Measurements from ENCODE around the gene SREK1IP1.

DNA sequence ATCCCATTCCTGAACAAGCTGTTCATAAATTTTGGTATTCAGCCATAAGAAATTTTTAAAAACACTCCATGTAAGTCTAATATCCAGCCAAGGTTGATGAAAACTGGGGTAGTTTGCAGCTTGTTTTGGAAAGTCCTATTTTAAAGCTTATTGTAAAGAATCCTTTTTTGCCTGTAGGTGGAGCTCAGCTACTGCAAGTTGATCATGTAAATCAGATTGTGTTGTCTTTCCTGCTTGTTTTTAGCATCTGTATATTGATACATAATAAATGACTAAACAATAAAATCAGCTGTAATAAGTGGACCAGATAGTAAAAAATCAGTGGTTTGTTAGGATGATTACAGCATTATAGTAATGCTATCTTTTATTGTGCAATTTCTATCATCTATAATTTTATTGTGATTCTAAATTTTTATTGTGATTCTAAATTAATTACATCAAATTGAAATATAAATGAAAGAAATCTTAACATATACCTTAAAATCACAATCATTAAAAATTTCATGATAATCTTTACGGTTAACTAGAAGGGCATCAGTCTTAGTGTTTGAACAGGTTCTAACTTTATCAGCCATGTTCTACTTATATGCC, 42.7 kb upstream of the SREK1IP1 start:
- TF ChIP-seq, protein P1, sequence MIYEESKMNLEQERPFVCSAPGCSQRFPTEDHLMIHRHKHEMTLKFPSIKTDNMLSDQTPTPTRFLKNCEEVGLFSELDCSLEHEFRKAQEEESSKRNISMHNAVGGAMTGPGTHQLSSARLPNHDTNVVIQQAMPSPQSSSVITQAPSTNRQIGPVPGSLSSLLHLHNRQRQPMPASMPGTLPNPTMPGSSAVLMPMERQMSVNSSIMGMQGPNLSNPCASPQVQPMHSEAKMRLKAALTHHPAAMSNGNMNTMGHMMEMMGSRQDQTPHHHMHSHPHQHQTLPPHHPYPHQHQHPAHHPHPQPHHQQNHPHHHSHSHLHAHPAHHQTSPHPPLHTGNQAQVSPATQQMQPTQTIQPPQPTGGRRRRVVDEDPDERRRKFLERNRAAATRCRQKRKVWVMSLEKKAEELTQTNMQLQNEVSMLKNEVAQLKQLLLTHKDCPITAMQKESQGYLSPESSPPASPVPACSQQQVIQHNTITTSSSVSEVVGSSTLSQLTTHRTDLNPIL (CRISPR knock-in tag; IDR thresholded peaks at IDR 0.05; ENCODE audit: low read depth): no peak
- no peak for TF ChIP-seq CSDC2 (CRISPR knock-in tag; IDR thresholded peaks at IDR 0.05)
- no peak for TF ChIP-seq ZNF70 (CRISPR knock-in tag; IDR thresholded peaks at IDR 0.05)

Measured in SK-N-SH treated with all-trans-retinoic acid at 6 μM for 48 hours (cell line).